Subcutaneous adipose tissue (tissue), 4 donors: Measurements from ENCODE around the gene PDE6A. TPM values are rescaled to one million over a fixed set of nuclear protein-coding genes. Genes with fewer than 3 reads are reported as not detected.

Experiments
- total RNA-seq, 4 donors: library from RNA; depleted of rRNA; stranded (reverse); fragments of >200 nt; gene quantifications; one replicate each; pipeline ENCODE4 v1.1.0, GENCODE V29; 2016
- TF ChIP-seq, protein P1 (sequence below): fragments of 450-650 bp; IDR thresholded peaks from one replicate; pipeline ENCODE4 v1.5.1; 2016; ENCODE audit warnings: low read depth, mild to moderate bottlenecking, control low read depth, antibody characterized with exemption, moderate library complexity

PDE6A gene
- total RNA-seq, 4 donors from 2014 or later: not detected

DNA sequence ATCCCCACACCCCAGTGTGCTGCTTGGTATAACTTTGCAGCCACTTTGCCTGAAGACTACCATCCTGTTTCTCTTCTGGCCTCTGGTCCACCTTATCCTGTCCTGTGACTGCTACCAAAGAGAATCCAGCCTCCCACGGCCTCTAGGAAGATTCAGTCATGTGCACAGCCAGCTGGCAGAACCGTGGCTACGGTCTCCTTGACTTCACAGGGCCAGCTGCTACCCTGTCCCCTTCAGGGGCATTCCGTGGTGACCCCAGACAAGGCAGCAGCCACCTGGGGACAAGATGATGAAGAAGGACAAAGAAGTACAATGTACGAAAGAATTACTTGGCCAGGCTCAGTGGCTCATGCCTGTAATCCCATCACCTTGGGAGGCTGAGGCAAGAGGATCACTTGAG is 98.6 kb downstream of the PDE6A start:
- TF ChIP-seq, protein P1, sequence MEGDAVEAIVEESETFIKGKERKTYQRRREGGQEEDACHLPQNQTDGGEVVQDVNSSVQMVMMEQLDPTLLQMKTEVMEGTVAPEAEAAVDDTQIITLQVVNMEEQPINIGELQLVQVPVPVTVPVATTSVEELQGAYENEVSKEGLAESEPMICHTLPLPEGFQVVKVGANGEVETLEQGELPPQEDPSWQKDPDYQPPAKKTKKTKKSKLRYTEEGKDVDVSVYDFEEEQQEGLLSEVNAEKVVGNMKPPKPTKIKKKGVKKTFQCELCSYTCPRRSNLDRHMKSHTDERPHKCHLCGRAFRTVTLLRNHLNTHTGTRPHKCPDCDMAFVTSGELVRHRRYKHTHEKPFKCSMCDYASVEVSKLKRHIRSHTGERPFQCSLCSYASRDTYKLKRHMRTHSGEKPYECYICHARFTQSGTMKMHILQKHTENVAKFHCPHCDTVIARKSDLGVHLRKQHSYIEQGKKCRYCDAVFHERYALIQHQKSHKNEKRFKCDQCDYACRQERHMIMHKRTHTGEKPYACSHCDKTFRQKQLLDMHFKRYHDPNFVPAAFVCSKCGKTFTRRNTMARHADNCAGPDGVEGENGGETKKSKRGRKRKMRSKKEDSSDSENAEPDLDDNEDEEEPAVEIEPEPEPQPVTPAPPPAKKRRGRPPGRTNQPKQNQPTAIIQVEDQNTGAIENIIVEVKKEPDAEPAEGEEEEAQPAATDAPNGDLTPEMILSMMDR: no peak

DNA sequence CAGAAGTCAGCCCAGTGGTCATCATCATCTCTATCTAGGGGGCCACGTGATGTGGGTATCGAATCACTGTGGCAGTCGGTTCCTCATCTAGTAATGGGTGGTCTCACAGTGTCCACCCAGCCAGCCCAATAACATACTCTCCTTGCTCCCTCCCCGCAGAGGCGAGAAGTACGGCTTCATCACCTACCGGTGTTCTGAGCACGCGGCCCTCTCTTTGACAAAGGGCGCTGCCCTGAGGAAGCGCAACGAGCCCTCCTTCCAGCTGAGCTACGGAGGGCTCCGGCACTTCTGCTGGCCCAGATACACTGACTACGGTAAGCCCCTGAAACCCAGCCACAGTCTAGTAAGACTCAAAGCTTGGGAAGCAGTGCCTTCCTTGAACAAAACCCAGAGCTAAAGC is 99.0 kb downstream of the PDE6A start:
- TF ChIP-seq, protein P1: no peak

DNA sequence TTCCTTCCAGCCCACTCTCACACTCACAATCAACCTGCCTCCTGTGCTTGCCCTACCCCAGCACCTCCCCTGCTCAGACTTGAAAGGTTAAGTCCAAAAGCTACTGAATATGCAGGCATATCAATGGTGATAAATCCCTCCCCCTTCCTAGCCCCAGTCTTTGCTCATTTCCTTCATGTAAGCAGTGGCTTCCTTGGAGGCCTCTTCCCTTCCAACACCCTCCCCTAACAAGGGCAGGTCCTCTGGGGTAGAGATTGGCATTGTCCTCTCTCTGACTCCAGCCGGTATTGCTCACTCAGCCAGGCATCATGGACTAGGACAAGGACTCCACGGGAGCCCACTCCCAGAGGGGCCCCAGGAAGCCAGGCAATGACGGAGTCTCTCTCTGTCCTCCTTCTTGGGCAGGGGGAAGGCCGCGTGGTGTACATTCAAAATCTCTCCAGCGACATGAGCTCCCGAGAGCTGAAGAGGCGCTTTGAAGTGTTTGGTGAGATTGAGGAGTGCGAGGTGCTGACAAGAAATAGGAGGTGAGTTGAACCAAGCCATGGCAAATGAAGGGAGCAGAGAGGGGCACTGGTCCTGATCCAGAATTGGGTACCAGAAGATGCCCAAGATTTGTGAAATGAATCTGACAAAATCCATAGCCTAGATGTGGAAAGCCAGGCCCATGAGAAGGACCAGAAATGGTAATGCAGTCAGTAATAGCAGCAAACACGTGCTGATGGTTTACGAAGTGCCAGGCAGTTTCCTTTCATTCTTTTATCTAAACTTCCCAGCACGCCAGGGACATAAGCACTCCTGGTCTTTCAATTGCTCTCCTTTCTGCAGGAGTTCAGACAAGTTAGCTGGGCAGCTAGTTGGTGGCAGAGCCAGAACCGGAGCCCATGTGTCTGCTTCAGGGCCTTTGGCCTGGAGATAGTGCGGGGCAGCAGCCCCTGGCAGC is 102.5 kb downstream of the PDE6A start:
- TF ChIP-seq, protein P1: no peak

DNA sequence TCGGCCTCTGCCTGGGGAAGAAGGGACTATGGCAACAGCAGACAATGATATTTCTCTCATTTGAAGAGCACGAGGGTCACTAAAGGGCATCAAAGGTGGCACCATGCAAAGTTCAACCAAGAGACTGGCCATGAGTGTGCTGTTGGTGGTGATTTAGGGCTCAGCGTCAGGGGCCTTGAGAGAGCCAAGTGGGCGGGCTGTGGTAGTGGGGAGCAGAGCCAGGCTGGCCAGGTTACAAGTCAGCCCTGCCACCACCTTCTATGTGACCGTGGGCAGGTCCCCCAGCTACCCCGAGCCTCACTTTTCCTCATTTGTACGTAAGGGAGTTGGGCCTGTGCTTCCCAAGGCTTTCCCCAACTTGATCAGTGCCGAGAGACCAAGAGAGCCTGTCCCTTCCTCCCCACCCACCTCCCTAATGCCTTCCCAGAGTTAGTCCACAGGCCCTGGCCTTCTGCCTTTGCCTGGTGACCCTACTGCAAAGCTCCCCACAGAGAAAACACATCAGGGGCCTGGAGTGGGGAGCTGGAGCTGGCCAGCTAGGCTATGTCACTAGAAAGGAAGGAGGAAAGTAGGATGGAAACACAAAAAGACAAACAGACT is 104.3 kb downstream of the PDE6A start:
- TF ChIP-seq, protein P1: no peak

DNA sequence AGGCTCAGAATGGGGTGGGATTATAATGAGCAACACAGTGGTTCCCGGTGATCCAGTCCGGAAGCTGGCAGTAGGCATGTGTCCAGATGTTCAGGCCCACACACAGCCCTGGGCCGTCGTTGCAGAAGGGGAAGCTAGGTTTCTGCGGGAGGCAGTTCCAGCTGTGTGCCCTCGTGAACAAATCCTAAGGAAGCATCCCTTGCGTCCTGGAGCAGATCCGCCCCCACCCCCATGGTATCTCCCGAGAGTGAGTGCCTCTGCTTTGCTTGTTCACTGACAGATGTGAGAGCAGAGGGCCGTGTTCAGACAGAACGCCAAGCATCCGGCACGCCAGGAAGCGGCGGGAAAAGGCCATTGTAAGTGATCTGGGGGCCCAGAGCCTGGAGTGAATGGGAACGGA is 104.8 kb downstream of the PDE6A start:
- TF ChIP-seq, protein P1: no peak

DNA sequence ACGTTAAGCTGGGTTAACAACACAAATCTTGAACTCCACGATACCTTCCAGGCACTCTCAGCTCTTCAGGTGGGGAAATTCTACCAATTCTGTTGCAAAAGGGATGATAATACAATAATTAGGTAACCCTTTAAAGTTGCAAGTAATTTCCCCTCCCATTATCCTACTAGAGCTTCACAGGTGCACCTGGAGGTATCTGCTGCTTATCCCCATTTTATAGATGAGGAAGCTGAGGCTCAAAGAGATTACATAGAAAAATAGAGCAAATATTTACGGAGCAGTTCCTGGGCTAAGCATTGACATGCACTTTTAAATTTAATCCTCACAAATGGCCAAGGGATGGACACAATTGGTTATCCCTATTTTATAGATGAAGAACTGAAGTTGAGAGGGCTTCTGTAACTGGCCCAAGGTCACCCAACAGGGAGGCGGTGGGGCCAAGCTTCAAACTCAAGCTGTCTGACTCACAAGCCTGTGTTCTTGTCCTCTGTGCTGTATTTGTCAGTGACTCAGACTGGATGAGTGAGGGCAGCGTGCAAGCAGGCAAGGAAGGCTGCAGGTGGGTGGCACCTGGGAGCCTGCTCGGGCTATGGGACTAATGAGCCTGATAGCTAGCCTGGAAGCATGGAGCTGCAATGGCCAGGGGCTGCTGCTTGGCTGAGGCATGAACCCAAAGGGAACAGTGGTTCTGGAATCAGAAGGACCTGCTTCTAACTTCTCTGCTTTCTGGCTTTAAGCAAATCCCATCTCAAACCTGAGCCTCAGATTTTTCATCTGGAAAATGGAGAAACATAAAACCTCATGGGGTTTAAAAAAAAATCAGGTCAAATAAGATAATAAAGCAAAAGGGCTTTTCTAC is 105.5 kb downstream of the PDE6A start:
- TF ChIP-seq, protein P1: no peak
